WTC11 (cell line): ENCODE measurements around the gene TNIP2.

ENCODE experiments used
- ELF4 ChIP-seq: sonication (generic); formaldehyde crosslinking; IDR thresholded peaks from 2 replicates; pipeline ENCODE4 v1.8.1; 2022; ENCODE audit warnings: low read depth, mild to moderate bottlenecking, moderate library complexity, missing genetic modification reagents
- EMX1 ChIP-seq: fragments of 250-450 bp; sonication (Bioruptor Pico); IDR thresholded peaks from 2 replicates; pipeline ENCODE4 v1.8.0; 2021; ENCODE audit warnings: mild to moderate bottlenecking
- ETV6 ChIP-seq: sonication (generic); formaldehyde crosslinking; IDR thresholded peaks from 2 replicates; pipeline ENCODE4 v1.8.1; 2022; ENCODE audit warnings: mild to moderate bottlenecking, missing genetic modification reagents
- NR1H2 ChIP-seq: sonication (generic); formaldehyde crosslinking; IDR thresholded peaks from 2 replicates; pipeline ENCODE4 v1.9.0; 2021; ENCODE audit warnings: mild to moderate bottlenecking, moderate library complexity, missing genetic modification reagents
- TF ChIP-seq, protein P1 (sequence below): fragments of 200-600 bp; IDR thresholded peaks from 2 replicates; pipeline ENCODE4 v1.8.0; 2022; ENCODE audit warnings: antibody characterized with exemption
- TF ChIP-seq, protein P2 (sequence below): sonication (generic); formaldehyde crosslinking; IDR thresholded peaks from 2 replicates; pipeline ENCODE4 v1.8.0; 2022; ENCODE audit warnings: mild to moderate bottlenecking, missing genetic modification reagents
- TF ChIP-seq, protein P3 (sequence below): sonication (generic); formaldehyde crosslinking; IDR thresholded peaks from 2 replicates; pipeline ENCODE4 v1.8.1; 2023; ENCODE audit warnings: mild to moderate bottlenecking, missing genetic modification reagents, moderate library complexity
- TF ChIP-seq, protein P4 (sequence below): sonication (generic); formaldehyde crosslinking; conservative IDR thresholded peaks from 2 replicates; pipeline ENCODE4 v1.8.1; 2022; ENCODE audit warnings: mild to moderate bottlenecking, missing genetic modification reagents

DNA sequence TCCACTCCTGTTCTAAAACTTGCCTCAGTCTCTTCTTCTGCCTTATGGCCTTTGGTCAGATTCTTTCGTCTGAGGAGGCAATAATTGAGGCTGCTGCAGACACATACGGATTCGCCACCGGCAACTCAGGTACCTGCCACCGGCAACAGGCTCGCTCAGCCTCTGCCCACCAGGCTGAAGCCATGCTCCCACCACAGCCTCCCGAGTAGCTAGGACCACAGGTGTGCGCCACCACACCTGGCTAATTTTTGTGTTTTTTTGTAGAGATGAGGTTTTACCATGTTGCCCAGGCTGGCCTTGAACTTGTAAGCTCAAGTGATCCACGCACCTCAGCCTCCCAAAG is 26.6 kb downstream of the TNIP2 start:
- TF ChIP-seq, protein P1, sequence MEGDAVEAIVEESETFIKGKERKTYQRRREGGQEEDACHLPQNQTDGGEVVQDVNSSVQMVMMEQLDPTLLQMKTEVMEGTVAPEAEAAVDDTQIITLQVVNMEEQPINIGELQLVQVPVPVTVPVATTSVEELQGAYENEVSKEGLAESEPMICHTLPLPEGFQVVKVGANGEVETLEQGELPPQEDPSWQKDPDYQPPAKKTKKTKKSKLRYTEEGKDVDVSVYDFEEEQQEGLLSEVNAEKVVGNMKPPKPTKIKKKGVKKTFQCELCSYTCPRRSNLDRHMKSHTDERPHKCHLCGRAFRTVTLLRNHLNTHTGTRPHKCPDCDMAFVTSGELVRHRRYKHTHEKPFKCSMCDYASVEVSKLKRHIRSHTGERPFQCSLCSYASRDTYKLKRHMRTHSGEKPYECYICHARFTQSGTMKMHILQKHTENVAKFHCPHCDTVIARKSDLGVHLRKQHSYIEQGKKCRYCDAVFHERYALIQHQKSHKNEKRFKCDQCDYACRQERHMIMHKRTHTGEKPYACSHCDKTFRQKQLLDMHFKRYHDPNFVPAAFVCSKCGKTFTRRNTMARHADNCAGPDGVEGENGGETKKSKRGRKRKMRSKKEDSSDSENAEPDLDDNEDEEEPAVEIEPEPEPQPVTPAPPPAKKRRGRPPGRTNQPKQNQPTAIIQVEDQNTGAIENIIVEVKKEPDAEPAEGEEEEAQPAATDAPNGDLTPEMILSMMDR = no peak
- TF ChIP-seq, protein P2, sequence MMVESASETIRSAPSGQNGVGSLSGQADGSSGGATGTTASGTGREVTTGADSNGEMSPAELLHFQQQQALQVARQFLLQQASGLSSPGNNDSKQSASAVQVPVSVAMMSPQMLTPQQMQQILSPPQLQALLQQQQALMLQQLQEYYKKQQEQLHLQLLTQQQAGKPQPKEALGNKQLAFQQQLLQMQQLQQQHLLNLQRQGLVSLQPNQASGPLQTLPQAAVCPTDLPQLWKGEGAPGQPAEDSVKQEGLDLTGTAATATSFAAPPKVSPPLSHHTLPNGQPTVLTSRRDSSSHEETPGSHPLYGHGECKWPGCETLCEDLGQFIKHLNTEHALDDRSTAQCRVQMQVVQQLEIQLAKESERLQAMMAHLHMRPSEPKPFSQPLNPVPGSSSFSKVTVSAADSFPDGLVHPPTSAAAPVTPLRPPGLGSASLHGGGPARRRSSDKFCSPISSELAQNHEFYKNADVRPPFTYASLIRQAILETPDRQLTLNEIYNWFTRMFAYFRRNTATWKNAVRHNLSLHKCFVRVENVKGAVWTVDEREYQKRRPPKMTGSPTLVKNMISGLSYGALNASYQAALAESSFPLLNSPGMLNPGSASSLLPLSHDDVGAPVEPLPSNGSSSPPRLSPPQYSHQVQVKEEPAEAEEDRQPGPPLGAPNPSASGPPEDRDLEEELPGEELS (CRISPR knock-in tag) = no peak
- TF ChIP-seq ETV6 (CRISPR knock-in tag) (no peak), EMX1 (CRISPR knock-in tag) (no peak), NR1H2 (no peak), ELF4 (CRISPR knock-in tag) (no peak)
- TF ChIP-seq, protein P3, sequence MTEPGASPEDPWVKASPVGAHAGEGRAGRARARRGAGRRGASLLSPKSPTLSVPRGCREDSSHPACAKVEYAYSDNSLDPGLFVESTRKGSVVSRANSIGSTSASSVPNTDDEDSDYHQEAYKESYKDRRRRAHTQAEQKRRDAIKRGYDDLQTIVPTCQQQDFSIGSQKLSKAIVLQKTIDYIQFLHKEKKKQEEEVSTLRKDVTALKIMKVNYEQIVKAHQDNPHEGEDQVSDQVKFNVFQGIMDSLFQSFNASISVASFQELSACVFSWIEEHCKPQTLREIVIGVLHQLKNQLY (CRISPR knock-in tag) = no peak
- TF ChIP-seq, protein P4, sequence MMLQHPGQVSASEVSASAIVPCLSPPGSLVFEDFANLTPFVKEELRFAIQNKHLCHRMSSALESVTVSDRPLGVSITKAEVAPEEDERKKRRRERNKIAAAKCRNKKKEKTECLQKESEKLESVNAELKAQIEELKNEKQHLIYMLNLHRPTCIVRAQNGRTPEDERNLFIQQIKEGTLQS = no peak
